Glutamatergic neuron (in vitro differentiated cells): ENCODE data around the gene NAA25. TPM values are rescaled to one million over a fixed set of nuclear protein-coding genes. Genes with fewer than 3 reads are reported as not detected.

Experiments
- DNase-seq: peaks from one replicate; pipeline ENCODE4 v3.0.0; 2022
- H3K27ac Mint-ChIP-seq: one replicate; pipeline ENCODE4 v1.8.0; 2020; ENCODE audit warnings: mild to moderate bottlenecking, mixed read lengths, inconsistent platforms; ENCODE audit not compliant: unreplicated experiment
- H3K27me3 Mint-ChIP-seq: one replicate; pipeline ENCODE4 v1.8.0; 2020; ENCODE audit warnings: mild to moderate bottlenecking, moderate library complexity, mixed read lengths, inconsistent platforms; ENCODE audit not compliant: unreplicated experiment
- H3K36me3 Mint-ChIP-seq: one replicate; pipeline ENCODE4 v1.8.0; 2020; ENCODE audit warnings: mild to moderate bottlenecking, mixed read lengths, inconsistent platforms; ENCODE audit not compliant: unreplicated experiment
- H3K4me1 Mint-ChIP-seq: one replicate; pipeline ENCODE4 v1.8.0; 2020; ENCODE audit warnings: mild to moderate bottlenecking, low read depth, mixed read lengths, inconsistent platforms; ENCODE audit not compliant: unreplicated experiment
- H3K4me3 Mint-ChIP-seq: one replicate; pipeline ENCODE4 v1.8.0; 2020; ENCODE audit warnings: mild to moderate bottlenecking, mixed read lengths, inconsistent platforms; ENCODE audit not compliant: unreplicated experiment
- H3K9me3 Mint-ChIP-seq: one replicate; pipeline ENCODE4 v1.8.0; 2020; ENCODE audit warnings: mild to moderate bottlenecking, moderate library complexity, mixed read lengths, inconsistent platforms; ENCODE audit not compliant: unreplicated experiment
- CTCF ChIP-seq: fragments of 200-600 bp; sonication (generic); IDR thresholded peaks from one replicate; pipeline ENCODE4 v1.5.0; 2021; ENCODE audit not compliant: partially characterized antibody, unreplicated experiment
- microRNA-seq: library from miRNA; unstranded; fragments of <30 nt; microRNA quantifications from one replicate; pipeline ENCODE4, GENCODE V29; 2020; ENCODE audit not compliant: unreplicated experiment
- total RNA-seq: library from RNA; stranded (reverse); fragmentation: NEBNext Ultra II Directional; extraction: Animal tissue kit (Norgen Biotek cat#: 25700); gene quantifications from one replicate; pipeline ENCODE4 v1.2.1, GENCODE V29; 2021; ENCODE audit not compliant: unreplicated experiment

Gene NAA25
- total RNA-seq, 1 donor from 2014 or later: 34.8 TPM

- Mint-ChIP-seq H3K36me3 (no peaks in the 10 kb centered on the region), H3K9me3 (no peaks in the 10 kb centered on the region), H3K4me3 (no peak overlapping the region), H3K4me1 (no peaks in the 10 kb centered on the region), H3K27ac (no peak overlapping the region), H3K27me3 (no peaks in the 10 kb centered on the region)
- no peak for TF ChIP-seq CTCF
- no peak for DNase-seq
Measured at GRCh38 chr12:111980598-111980997, 128.0 kb downstream of the NAA25 start.

- Mint-ChIP-seq H3K27me3 (no peaks in the 10 kb centered on the region), H3K4me3 (no peak overlapping the region), H3K27ac (no peak overlapping the region), H3K4me1 (no peaks in the 10 kb centered on the region), H3K9me3 (no peaks in the 10 kb centered on the region), H3K36me3 (no peaks in the 10 kb centered on the region)
- no peak for TF ChIP-seq CTCF
- no peak for DNase-seq
Measured at GRCh38 chr12:111978545-111978944, 130.0 kb downstream of the NAA25 start.

- H3K27me3 Mint-ChIP-seq: no peaks in the 10 kb centered on the region
- no peaks in the 10 kb centered on the region for H3K36me3 Mint-ChIP-seq
- no peaks in the 10 kb centered on the region for H3K9me3 Mint-ChIP-seq
- no peaks in the 10 kb centered on the region for H3K4me1 Mint-ChIP-seq
- H3K27ac Mint-ChIP-seq: no peak overlapping the region
- no peak for DNase-seq
- no peak overlapping the region for H3K4me3 Mint-ChIP-seq
- TF ChIP-seq CTCF: no peak
Measured at GRCh38 chr12:111976860-111977259, 131.7 kb downstream of the NAA25 start.

Small RNA genes within 50 kb of the gene (microRNA-seq; reads per million reads assigned to microRNA genes)
- not detected for gene MIR3657

Other genes with a start within 250 kb of the NAA25 start
- gene TMEM116, start 95.6 kb downstream of the NAA25 start, total RNA-seq: 9.7 TPM
- 114 TPM for gene ERP29, start 95.4 kb downstream of the NAA25 start, total RNA-seq
- gene TRAFD1, start 16.8 kb upstream of the NAA25 start, total RNA-seq: 36.8 TPM